AG09309 (cell line): ENCODE results near the gene FSHB.
"Not testable (repeated sequence)": the region's sequence is repeated elsewhere in the genome, so short reads cannot be mapped to it uniquely, and the experiment has no call there.

Experiments
- DNase-seq: peaks from one replicate; pipeline ENCODE4 v3.0.0-alpha.2; 2010; ENCODE audit warnings: low read depth
- H3K4me3 ChIP-seq: 2 replicates; pipeline ENCODE4 v1.5.1; 2011; ENCODE audit warnings: mild to moderate bottlenecking, low read depth, low read length, moderate library complexity; ENCODE audit not compliant: control insufficient read depth
- TF ChIP-seq, protein P1 (sequence below): IDR thresholded peaks from 2 replicates; pipeline ENCODE4 v1.5.1; 2011; ENCODE audit warnings: mild to moderate bottlenecking, low read depth, low read length, inconsistent platforms; ENCODE audit not compliant: insufficient read depth, control insufficient read depth; ENCODE audit errors: missing control alignments

FSHB gene

DNA sequence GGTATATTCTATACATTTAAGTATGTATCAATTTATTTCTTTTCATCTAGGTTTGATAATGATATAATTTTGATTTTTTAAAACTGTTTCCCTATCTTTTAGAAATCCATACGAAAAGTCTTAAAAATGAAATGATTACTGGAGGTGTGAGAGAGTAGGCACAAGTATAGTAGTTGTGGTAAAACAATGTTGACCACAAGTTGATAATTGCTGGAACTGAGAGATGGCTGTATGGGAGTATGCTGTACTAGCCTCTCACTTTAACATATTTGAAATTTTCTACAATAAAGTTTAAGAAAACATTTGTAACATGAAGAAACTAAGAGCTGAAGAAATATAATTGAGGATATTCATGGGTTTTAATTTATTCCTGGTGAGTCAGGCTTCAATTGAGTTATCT, 30.0 kb downstream of the FSHB start:
- TF ChIP-seq, protein P1, sequence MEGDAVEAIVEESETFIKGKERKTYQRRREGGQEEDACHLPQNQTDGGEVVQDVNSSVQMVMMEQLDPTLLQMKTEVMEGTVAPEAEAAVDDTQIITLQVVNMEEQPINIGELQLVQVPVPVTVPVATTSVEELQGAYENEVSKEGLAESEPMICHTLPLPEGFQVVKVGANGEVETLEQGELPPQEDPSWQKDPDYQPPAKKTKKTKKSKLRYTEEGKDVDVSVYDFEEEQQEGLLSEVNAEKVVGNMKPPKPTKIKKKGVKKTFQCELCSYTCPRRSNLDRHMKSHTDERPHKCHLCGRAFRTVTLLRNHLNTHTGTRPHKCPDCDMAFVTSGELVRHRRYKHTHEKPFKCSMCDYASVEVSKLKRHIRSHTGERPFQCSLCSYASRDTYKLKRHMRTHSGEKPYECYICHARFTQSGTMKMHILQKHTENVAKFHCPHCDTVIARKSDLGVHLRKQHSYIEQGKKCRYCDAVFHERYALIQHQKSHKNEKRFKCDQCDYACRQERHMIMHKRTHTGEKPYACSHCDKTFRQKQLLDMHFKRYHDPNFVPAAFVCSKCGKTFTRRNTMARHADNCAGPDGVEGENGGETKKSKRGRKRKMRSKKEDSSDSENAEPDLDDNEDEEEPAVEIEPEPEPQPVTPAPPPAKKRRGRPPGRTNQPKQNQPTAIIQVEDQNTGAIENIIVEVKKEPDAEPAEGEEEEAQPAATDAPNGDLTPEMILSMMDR: no peak
- no peak overlapping the region for H3K4me3 ChIP-seq
- DNase-seq: no peak

- TF ChIP-seq, protein P1: no peak
- H3K4me3 ChIP-seq: no peak overlapping the region
- no peak for DNase-seq
Observed at GRCh38 chr11:30261821-30262220, 31.0 kb downstream of the FSHB start.

- not testable (repeated sequence) for H3K4me3 ChIP-seq, DNase-seq
Observed at GRCh38 chr11:30268638-30269037, 37.8 kb downstream of the FSHB start.

DNA sequence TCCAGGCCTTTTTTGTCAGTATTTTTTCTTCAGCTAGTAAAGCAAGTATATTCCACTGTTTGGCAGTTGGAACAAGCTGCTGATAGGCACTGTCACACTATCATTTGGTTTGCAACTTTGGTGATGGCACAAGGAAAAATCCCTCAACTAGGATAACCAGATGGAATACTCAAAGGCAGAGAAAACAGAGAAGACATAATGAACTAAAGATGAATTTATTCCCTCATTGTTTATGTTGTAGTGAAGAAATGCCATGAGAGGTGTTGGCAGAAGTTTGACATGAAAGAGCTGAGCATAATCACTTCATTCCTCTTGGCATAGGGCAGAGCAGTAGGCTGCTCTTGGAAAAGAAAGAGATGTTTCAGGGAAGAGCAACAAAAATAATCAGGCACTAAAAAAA, 39.9 kb downstream of the FSHB start:
- no peak for DNase-seq
- TF ChIP-seq, protein P1: no peak

GRCh38 chr11:30277176-30277575, 46.4 kb downstream of the FSHB start:
- TF ChIP-seq, protein P1: no peak
- no peak overlapping the region for H3K4me3 ChIP-seq
- no peak for DNase-seq

More for the DNA sequence above, 39.9 kb downstream of the FSHB start:
- no peak overlapping the region for H3K4me3 ChIP-seq

GRCh38 chr11:30279796-30280195, 49.0 kb downstream of the FSHB start:
- no peak for DNase-seq
- H3K4me3 ChIP-seq: no peak overlapping the region
- TF ChIP-seq, protein P1: no peak

DNA sequence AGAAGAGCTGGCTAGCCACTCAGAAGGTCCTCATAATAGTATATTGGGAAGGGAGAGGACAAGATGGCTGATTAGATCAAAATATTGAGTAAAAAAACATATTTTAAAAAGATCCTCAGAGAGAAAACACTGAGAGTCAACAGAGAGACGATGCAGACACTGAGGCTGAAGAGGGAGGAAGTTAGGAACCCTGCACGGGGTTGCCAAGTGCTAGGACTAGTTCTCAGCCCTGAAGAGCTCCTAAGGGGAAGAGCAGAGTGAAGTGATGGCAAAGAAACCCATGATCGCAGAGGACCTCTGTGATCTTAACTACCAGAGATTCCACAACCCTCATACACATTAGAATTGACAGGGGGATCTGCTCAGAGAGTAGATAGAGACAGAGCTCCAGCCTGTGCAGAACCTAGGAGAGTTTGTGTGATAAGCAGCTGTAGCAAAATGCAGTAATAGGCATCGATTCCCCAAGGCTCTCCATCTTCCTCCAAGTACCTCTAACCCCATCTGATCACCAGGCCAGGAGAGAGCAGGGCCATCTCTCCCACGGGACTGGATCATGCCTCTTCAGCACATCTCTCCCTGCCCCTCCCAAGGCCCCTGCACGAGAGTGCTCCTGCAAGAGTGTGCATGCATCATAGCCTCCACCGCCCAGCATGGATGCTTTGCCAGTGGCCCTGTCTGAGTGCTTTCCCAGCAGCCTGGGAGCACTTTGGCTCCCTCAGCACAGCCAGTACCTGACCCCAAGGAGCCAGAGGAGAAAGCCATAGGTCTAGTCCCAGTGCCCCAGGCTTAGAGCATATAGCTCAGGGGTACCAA, 50.9 kb downstream of the FSHB start:
- DNase-seq: no peak
- no peak overlapping the region for H3K4me3 ChIP-seq

More for the DNA sequence above, 50.9 kb downstream of the FSHB start:
- TF ChIP-seq, protein P1: no peak
